Measurements from ENCODE around the gene CCSER1. TPM values are rescaled to one million over a fixed set of nuclear protein-coding genes. Genes with fewer than 3 reads are reported as not detected.
"Not testable (repeated sequence)": the region's sequence is repeated elsewhere in the genome, so short reads cannot be mapped to it uniquely, and the experiment has no call there.

Gene CCSER1
- total RNA-seq, 1 donor from 2014 or later: 1.4 TPM

DNA sequence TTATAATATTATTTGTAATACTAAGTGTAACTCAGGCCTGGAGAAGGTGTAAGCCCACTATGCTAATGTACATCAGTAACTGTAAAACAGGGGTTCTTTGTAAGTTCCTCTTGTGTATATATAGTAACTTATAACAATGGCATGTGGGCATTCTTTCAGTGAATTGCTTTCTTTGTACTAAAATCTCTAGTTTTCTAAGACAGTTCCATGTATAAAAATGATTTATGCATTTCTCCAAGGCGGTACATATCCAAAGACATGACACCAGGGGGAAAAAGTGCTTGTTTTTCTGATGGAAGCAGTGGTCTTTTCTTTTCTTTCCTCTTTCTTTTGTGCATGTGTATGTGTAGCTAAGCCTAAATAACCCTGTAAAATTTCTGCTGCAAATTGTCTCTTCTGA, 1474.2 kb downstream of the CCSER1 start:
- Histone ChIP-seq H3K4me3 (ENCODE audit: low read depth, low read length) (no peak overlapping the region), H3K27me3 (ENCODE audit: control insufficient read depth, insufficient read depth, low read length) (no peaks in the 10 kb centered on the region), H3K36me3 (ENCODE audit: control insufficient read depth, insufficient read depth, low read length) (no peaks in the 10 kb centered on the region)
- no peak for DNase-seq (ENCODE audit: low read depth)
- TF ChIP-seq, protein P1, sequence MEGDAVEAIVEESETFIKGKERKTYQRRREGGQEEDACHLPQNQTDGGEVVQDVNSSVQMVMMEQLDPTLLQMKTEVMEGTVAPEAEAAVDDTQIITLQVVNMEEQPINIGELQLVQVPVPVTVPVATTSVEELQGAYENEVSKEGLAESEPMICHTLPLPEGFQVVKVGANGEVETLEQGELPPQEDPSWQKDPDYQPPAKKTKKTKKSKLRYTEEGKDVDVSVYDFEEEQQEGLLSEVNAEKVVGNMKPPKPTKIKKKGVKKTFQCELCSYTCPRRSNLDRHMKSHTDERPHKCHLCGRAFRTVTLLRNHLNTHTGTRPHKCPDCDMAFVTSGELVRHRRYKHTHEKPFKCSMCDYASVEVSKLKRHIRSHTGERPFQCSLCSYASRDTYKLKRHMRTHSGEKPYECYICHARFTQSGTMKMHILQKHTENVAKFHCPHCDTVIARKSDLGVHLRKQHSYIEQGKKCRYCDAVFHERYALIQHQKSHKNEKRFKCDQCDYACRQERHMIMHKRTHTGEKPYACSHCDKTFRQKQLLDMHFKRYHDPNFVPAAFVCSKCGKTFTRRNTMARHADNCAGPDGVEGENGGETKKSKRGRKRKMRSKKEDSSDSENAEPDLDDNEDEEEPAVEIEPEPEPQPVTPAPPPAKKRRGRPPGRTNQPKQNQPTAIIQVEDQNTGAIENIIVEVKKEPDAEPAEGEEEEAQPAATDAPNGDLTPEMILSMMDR (IDR thresholded peaks at IDR 0.05; ENCODE audit: insufficient read depth, low read length, poor library complexity, severe bottlenecking): no peak

DNA sequence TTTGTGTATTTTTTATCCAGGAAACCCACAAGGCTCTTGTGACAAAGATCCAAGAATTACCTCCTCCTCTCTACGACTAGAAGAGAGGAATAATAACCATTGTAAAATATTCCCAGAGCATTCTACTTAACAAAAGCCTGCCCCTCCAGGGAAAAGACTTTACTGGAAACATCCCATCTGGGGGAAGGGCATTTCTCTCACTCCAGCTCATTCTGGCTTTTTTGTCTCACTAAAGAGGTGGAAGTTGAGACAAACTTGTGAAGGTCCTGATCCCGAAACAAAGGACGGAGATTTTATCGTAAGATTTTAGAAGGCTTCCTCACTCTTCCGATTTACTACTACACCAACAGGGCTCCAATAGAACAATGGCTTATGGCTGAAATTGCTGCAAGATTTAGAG, 1484.6 kb downstream of the CCSER1 start:
- DNase-seq (ENCODE audit: low read depth): no peak
- H3K36me3 ChIP-seq (ENCODE audit: control insufficient read depth, insufficient read depth, low read length): no peaks in the 10 kb centered on the region
- TF ChIP-seq, protein P1 (IDR thresholded peaks at IDR 0.05; ENCODE audit: insufficient read depth, low read length, poor library complexity, severe bottlenecking): no peak
- no peak overlapping the region for H3K4me3 ChIP-seq (ENCODE audit: low read depth, low read length)
- H3K27me3 ChIP-seq (ENCODE audit: control insufficient read depth, insufficient read depth, low read length): no peaks in the 10 kb centered on the region

DNA sequence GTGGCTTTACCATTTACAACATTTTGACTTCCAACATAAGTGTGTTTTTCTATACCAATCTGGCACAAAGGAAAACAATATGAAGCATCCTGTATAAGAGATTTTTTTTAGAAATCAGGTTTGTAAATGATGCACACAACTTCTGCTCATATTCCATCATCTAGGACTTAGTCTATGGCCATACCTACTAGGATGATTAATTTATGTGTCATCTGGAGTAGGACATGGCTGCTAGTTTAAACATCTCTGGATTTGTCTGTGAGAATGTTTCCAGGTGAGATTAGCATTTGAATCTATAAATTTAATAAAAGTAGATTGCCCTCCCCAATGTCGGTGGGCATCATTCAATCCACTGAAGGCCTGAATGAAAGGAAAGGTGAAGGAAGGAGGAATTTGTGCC, 1493.8 kb downstream of the CCSER1 start:
- TF ChIP-seq, protein P1 (IDR thresholded peaks at IDR 0.05; ENCODE audit: insufficient read depth, low read length, poor library complexity, severe bottlenecking): no peak
- DNase-seq (ENCODE audit: low read depth): no peak

DNA sequence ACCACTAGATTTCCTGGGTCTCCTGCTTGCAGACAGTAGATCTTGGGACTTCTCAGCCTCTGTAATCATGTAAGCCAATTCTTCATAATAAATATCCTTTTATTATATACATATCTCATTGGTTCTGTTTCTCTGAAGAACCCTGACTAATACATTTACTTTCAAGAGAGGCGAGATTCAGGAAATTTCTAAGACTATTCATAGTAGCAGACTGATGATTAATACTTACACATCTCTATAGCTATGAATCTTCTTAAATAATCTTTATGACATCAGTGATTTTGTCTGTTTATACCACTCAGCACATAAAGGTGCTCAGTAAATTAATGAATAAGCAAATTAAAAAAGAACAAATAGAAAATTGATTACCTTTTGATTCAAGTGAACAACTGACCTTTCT, 1494.3 kb downstream of the CCSER1 start:
- H3K4me3 ChIP-seq (ENCODE audit: low read depth, low read length): no peak overlapping the region
- TF ChIP-seq, protein P1 (IDR thresholded peaks at IDR 0.05; ENCODE audit: insufficient read depth, low read length, poor library complexity, severe bottlenecking): no peak
- H3K36me3 ChIP-seq (ENCODE audit: control insufficient read depth, insufficient read depth, low read length): no peaks in the 10 kb centered on the region
- no peak for DNase-seq (ENCODE audit: low read depth)
- no peaks in the 10 kb centered on the region for H3K27me3 ChIP-seq (ENCODE audit: control insufficient read depth, insufficient read depth, low read length)

More for the DNA sequence above, 1493.8 kb downstream of the CCSER1 start:
- Histone ChIP-seq H3K27me3 (ENCODE audit: control insufficient read depth, insufficient read depth, low read length) (no peaks in the 10 kb centered on the region), H3K36me3 (ENCODE audit: control insufficient read depth, insufficient read depth, low read length) (no peaks in the 10 kb centered on the region), H3K4me3 (ENCODE audit: low read depth, low read length) (no peak overlapping the region)

DNA sequence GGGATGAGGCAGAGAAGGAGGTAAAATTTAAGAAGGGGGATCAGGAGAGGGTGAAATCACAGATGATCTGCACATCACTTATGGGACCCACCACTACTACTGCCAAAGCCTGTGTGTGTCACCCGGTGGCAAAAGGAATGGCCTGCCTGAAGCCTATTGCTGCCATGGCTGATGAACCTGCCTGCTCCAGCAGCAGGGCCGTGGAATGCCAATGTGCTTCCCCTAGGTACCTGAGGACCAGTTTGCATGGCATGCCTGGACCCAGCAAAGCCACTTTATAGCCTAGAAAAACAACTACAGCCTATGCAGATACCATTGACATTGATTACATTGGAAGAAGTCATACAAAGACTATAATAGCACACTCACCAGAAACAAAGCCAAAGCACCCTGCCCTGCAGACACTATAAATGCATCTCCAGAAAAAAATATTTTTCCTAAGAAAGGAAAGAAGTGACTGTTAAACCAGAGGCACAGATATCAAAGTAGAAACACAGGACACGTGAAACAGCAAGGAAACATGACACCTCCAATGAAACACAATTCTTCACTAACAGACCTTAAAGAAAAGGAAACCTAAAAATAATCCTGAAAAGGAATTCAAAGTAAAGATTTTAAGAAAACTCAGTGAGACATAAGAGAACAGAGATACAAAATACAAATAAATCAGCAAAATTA, 1495.9 kb downstream of the CCSER1 start:
- DNase-seq (ENCODE audit: low read depth): no peak
- H3K36me3 ChIP-seq (ENCODE audit: control insufficient read depth, insufficient read depth, low read length): no peaks in the 10 kb centered on the region
- TF ChIP-seq, protein P1 (IDR thresholded peaks at IDR 0.05; ENCODE audit: insufficient read depth, low read length, poor library complexity, severe bottlenecking): no peak
- H3K4me3 ChIP-seq (ENCODE audit: low read depth, low read length): no peak overlapping the region
- no peaks in the 10 kb centered on the region for H3K27me3 ChIP-seq (ENCODE audit: control insufficient read depth, insufficient read depth, low read length)

DNA sequence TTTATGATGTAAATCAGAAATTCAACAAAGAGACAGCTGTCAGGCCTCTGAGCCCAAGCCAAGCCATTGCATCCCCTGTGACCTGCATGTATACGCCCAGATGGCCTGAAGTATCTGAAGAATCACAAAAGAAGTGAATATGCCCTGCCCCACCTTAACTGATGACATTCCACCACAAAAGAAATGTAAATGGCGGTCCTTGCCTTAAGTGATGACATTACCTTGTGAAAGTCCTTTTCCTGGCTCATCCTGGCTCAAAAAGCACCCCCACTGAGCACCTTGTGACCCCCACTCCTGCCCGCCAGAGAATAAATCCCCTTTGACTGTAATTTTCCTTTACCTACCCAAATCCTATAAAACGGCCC, 1496.4 kb downstream of the CCSER1 start:
- not testable (repeated sequence) for H3K27me3 ChIP-seq (ENCODE audit: control insufficient read depth, insufficient read depth, low read length); DNase-seq (ENCODE audit: low read depth); H3K4me3 ChIP-seq (ENCODE audit: low read depth, low read length); H3K36me3 ChIP-seq (ENCODE audit: control insufficient read depth, insufficient read depth, low read length)

Data from kidney epithelial cell (primary cell).